SK-N-SH (cell line): ENCODE data around the gene PRKCA.

Experiments used
- GABPA ChIP-seq: IDR thresholded peaks from 2 replicates; pipeline ENCODE4 v1.4.0; 2012; ENCODE audit warnings: low read depth, mild to moderate bottlenecking
- NFIC ChIP-seq: IDR thresholded peaks from 2 replicates; pipeline ENCODE4 v1.4.0; 2012; ENCODE audit warnings: borderline replicate concordance
- POLR2AphosphoS5 ChIP-seq: IDR thresholded peaks from 2 replicates; pipeline ENCODE4 v1.6.1; 2012; ENCODE audit warnings: low read depth, low read length
- RFX5 ChIP-seq: IDR thresholded peaks from 2 replicates; pipeline ENCODE4 v1.6.1; 2012; ENCODE audit warnings: mild to moderate bottlenecking, improper control_type of control experiment, low read length
- SMC3 ChIP-seq: IDR thresholded peaks from 2 replicates; pipeline ENCODE4 v1.6.1; 2012; ENCODE audit warnings: low read depth, low read length, improper control_type of control experiment
- TAF1 ChIP-seq: IDR thresholded peaks from 2 replicates; pipeline ENCODE4 v1.6.1; 2012; ENCODE audit warnings: low read depth, mild to moderate bottlenecking, low read length, moderate library complexity, borderline replicate concordance
- TF ChIP-seq, protein P1 (sequence below): fragments of 200-600 bp; sonication (generic); IDR thresholded peaks from 2 replicates; pipeline ENCODE4 v1.6.1; 2017; ENCODE audit warnings: antibody characterized with exemption, mild to moderate bottlenecking, moderate library complexity

DNA sequence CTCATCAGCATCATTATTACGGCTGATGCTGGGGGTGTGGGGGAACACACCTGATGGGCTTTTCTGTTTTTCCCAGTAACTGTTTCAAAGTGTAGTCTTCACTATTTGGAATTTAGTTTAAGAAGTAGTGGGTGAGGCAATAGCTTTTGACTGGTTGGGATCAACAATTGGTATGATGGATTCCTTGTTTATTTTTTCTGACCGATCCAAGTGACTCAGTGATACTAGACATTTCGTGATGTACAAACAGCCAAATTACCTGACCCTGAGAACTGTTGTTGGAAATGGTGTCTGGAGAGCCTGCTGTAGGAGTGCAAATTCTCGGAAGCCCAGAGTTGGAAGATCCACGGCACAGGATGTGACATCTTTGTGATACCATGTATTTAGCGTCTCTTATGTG is 204.2 kb downstream of the PRKCA start:
- TF ChIP-seq GABPA (no peak), SMC3 (no peak), TAF1 (no peak), POLR2AphosphoS5 (no peak), NFIC (no peak), RFX5 (no peak)
- TF ChIP-seq, protein P1, sequence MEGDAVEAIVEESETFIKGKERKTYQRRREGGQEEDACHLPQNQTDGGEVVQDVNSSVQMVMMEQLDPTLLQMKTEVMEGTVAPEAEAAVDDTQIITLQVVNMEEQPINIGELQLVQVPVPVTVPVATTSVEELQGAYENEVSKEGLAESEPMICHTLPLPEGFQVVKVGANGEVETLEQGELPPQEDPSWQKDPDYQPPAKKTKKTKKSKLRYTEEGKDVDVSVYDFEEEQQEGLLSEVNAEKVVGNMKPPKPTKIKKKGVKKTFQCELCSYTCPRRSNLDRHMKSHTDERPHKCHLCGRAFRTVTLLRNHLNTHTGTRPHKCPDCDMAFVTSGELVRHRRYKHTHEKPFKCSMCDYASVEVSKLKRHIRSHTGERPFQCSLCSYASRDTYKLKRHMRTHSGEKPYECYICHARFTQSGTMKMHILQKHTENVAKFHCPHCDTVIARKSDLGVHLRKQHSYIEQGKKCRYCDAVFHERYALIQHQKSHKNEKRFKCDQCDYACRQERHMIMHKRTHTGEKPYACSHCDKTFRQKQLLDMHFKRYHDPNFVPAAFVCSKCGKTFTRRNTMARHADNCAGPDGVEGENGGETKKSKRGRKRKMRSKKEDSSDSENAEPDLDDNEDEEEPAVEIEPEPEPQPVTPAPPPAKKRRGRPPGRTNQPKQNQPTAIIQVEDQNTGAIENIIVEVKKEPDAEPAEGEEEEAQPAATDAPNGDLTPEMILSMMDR: no peak
